GM21526 (cell line): ENCODE measurements around the gene YIF1B.

ENCODE experiments used
- ATAC-seq: cut with Tn5 transposase; IDR thresholded peaks from one replicate; pipeline ENCODE4 v1.9.1; 2021; ENCODE audit warnings: moderate library complexity; ENCODE audit not compliant: unreplicated experiment, low FRiP score

YIF1B gene

DNA sequence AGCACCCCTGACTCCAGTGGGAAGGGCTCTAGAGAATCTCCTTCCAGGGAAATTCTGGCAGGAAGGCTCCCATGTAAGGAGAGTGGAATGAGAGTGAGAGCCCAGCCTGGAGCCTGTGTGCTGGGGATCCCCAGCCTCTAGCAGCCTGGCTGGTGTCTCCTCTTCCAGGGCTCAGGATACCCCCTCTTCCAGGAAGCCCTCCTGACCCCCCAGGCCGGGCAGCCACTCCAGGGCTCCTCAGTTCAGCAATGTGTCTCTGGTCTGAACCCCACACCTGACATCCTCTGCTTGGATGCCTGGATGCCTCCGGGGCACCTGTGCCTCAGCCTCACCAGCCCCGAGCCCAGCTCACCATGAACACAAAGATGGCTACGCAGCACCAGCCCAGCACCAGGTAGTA is 8.7 kb downstream of the YIF1B start:
- ATAC-seq = no peak

DNA sequence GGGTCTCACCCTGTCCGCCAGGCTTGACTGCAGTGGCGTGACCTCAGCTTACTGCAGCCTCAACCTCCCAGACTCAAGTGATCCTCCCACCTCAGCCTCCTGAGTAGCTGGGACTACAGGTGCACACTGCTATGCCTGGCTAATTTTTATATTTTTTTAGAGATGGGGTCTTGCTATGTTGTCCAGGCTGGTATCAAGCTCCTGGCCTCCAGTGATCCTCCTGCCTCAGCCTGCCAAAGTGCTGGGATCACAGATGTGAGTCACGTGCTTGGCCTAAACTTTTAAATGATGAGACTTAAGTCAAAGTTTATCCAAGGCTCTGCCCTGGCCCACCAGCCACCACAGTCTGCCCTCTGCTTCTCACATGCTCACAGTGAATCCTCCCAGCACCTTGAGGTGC is 9.5 kb downstream of the YIF1B start:
- ATAC-seq = no peak

DNA sequence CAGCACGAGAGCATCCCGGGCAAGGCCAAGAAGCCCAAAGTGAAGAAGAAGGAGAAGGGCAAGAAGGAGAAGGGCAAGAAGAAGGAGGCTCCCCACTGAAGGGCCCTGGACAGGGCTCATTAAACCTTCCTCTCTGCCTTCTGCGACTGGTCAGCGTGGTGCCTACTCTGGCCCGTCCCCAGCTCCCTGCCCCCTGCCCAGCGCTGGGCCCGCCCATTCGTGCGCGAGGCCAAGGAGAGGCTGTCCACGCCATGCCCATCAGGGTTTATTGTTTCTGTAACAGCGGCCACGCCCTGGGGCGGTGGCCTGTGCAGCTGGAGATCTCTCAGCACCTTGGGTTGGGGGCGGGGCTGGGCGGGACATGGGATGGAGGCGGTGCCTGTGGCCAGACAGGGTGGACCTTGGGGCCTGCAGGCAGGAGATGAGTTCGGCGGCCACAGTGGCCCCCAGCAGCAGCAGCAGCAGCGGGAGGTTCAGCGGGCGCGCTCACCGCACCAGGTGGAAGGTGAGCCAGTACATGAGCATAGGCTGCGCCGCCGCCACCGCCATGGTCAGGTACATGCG is 10.8 kb downstream of the YIF1B start:
- ATAC-seq = no peak

DNA sequence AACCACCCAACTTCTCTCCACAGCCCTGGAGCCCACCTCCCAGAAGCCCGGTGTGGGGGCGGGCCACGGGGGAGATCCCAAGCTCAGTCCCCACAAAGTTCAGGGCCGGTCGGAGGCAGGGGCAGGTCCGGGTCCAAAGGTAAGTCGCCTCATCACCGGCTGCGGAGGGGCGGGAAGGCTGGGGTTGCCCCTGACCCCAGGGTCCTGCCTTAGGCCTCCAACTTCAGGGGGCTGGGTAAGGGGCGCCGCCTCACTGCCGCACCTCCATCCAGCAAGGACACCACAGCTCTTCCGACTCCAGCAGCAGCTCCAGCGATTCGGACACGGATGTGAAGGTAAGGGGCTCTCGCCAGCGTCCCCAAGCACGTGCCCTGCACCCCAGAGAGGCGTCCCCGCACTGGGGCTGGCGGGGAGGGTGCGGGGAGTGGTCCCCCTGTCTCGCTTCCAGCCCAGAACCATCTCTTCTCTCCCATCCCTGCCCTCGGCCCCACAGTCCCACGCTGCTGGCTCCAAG is 11.3 kb downstream of the YIF1B start:
- ATAC-seq = no peak

DNA sequence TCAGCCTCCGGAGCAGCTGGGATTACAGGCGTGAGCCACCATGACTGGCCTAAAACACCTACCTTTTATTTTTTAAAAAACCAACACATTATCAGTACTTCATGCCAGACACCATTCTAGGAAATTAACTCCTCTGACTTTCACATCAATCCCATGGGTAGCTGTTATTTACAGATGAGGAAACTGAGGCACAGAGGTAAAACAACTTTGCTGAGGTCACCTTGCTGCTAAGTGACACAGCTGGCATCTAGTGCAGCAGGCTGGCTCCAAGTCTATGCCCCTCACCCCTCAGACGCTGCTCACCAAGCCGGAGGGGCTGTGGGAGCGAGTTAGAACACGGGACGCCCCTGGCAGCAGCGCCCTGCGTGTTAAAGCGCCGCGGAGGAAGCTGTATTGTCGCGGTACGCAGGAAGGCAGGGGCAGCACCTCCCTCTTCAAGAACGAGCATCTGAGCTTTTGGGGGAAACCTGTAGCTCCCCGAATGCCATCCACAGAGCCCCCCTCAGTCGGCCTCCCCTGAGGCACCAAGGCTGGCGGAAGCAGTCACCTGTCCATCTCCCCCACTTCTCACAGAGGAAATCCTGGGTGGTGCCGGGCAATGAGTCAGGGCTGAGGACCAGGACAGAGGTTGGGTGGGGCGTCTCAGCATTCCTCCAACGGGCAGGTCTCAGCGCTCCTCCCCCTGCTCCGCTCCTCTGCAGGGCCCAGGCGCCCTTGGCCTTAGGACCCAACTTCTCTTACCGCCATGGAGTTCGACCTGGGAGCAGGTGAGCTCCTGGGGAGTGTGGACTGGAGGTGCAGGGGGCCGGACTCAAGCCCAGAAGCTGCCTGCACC is 12.0 kb downstream of the YIF1B start, which contains the start of gene C19orf33:
Gene C19orf33 (plus strand): TSS at position 735 of the 835 bp plus-strand sequence. CDS start 11 bp downstream, at position 746.
- no peak for ATAC-seq

DNA sequence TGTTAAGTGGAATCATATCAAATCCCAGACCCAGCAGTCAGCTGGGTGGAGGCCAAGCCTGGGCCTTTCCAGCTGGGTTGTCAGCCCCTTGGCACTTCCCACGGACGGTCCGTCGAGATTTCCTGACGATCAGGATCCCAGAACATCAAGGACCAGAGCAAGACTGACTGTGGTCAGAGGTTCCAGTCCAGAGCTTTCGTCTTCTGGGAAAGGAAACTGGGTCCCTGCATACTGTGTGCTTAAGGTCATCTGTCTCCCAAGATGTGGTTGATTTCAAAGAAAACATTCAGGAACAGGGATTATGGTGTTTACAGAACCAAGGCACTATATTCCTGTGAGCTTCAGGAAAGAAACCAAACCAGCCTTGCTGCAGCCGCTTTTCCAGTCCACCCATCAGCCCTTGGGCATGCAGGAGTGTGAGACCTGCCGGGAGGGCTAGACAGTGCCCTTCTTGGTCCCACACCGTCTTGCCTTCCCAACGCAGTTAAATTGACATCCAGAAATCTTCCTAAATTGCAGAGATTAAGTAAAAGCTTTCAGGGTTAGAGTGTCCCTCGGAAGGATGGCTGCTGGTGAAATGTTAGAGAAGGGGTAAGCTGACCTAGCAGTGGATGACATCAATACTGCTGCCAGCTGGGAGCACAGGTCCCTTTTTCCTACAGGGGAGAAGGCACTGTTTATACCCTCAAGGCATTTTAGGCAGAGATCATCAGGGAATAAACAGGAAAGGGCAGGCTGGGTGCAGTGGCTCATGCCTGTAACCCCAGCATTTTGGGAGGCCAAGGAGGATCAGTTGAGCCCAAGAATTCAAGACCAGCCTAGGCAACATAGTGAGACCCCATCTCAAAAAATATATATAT is 16.7 kb downstream of the YIF1B start:
- ATAC-seq = no peak

DNA sequence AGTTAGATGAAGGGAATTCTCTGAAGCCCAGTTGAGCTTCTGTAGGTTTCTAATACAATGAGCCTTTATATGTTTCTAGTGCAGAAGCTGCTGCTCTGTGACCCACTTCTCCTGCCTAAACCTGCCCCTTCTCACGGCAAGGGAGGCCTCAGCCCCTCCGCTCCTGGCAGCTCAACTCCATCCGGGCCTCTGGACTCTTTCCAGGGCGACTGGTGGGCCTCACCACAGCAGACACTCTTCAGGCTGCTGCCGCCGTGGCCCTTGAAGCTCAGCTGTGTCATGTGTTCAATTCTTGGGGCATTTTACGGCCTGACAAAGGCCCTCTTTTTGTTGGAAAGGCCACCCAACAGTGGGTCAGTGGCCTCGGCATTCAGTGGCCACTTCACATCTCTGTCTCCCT is 21.7 kb downstream of the YIF1B start:
- no peak for ATAC-seq

DNA sequence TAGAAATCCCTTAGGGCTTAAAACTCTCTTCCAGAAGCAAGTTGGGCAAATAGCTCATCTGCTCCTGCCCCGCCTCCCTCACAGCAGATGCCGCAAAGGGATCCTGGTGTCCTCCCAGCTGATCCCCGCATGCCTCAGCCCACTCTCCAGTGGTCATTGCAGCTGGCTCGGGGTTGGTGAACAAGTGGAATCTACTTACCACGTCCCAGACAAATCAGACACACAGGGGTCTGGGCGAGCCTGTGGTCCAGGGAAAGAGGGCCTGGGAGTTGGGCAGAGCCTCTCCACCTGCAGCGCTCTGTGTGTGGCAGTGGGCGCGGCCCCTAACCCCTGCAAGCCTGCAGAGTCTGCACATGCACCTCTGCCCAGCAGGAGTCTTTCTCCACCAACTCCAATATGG is 22.5 kb downstream of the YIF1B start:
- ATAC-seq = no peak

DNA sequence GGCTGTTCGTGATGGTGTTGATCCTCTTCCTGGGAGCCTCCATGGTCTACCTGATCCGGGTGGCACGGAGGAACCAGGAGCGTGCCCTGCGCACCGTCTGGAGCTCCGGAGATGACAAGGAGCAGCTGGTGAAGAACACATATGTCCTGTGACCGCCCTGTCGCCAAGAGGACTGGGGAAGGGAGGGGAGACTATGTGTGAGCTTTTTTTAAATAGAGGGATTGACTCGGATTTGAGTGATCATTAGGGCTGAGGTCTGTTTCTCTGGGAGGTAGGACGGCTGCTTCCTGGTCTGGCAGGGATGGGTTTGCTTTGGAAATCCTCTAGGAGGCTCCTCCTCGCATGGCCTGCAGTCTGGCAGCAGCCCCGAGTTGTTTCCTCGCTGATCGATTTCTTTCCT is 23.9 kb downstream of the YIF1B start:
- ATAC-seq = no peak

DNA sequence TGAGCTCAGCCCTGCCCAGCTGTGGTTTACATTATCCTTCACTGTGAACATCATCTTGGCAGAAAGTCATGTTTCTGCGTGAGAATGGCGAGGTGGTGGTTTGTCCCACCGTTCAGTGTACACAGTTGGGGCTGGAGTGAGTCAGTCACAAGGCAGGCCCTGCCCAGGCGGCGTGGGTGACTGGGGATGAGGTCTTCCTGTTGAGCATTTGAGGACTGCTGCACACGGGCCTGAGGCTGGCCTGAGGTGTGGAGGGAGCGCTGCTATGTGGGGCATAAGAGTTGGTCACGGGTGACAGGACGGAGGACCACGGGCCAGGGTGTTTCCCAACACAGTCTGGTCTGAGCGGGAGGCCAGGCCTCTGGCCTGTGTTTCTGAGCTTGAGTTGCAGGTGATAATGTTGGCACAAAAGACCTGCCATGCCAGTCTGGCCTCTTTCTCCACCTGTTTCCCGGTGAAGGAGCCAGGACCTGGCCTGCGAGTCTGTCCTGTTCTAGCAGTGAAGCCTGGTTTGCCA is 25.1 kb downstream of the YIF1B start:
- ATAC-seq = no peak

DNA sequence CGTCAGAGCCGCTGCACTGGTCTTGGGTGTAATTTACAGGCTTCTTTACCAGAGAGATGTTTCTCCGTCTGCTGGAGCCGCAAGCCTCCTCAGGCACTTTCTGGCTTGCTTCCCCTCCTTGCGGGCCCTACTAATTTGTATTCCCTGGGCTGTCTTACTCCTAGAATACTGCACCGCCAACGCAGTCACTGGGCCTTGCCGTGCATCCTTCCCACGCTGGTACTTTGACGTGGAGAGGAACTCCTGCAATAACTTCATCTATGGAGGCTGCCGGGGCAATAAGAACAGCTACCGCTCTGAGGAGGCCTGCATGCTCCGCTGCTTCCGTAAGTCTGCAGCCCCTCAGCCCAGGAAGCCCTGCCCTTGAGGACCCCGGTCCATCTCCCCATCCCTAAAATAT is 25.8 kb downstream of the YIF1B start:
- ATAC-seq = no peak

DNA sequence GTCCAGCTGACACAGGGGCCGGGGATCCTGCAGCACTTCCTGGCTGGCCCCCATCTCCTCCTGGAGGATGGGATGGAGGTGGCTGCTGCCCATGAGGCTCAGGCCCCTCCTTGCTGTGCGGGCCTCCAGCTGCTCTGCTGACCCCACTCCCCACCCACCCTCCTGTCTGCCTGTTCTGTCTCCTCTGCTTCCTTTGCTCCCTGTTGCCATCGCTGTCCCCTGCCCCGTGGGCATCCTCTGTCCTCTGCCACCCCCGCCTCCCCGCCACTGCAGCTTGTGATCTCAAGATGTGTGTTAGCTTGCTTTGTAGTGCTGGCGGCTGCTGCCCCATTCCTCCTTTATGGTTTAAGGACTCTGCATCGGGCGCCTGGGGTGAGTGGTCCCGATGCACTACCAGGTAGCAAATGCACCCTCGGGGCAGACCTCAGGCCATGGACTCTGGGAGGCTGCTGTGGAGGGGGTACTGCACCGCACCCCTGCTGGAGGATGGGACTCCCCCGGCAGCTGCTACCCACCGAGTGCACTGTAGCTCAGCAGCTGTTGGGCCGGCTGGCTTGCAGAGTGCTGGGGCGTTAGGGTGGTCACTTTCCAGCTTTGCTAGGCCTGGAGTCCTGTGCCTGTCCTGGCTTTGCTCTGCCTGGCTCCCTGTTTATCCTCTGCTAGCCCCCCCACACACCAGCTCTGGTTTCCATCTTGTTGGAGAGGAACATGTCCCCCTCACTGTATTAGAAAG is 27.5 kb downstream of the YIF1B start:
- ATAC-seq = no peak

DNA sequence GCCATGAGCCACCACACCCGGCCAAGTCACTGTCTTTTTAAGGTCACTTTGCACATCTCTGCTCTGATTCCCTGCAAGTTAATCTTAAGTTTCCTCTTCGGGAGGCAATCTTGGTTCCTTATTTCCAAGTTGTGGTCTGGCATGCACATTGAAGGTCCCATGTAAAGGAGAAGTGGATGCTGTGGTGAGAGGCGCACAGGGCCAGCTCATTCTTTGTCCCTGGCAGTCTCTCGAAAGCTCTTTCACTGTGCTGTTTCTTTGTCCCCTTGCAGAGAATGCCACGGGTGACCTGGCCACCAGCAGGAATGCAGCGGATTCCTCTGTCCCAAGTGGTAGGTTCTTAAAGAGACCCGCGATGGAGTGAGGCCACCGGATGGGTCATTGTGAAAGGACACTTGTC is 28.1 kb downstream of the YIF1B start:
- no peak for ATAC-seq

DNA sequence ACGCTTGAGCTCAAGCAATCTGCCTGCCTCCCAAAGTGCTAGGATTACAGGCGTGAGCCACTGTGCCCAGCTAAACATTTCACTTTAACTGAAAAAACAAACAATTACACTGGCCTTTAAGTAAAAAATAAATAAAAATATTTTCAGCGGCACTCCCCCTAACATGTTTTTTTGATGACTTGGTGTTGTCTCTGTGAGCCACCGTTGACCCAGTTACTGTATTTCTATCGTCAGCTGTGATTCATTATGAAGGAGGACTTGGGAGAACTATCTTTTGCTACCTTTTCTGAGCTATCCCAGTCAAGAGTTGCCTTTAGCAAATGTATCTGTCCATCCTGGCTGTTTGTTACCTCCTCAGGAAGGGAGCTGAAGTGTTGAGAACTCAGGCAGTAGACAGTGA is 30.2 kb downstream of the YIF1B start:
- no peak for ATAC-seq

DNA sequence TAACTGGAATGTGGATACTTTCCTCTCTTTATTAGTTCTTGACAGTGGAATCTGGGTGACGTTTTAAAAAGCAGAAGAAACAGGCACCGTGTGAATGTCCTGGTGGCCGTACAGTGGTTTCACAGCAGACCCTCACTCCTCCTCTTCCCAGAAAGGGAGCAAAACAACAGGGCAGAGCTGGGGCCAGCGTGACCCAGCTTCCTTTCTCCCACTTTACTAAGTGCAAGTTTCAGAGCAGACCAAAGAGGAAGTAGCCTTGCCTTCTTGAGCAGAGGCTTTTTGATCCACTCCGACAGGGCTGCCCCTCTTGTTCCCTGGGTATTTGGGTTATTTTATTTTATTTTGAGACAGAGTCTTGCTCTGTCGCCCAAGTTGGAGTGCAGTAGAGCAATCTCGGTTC is 31.3 kb downstream of the YIF1B start:
- no peak for ATAC-seq

DNA sequence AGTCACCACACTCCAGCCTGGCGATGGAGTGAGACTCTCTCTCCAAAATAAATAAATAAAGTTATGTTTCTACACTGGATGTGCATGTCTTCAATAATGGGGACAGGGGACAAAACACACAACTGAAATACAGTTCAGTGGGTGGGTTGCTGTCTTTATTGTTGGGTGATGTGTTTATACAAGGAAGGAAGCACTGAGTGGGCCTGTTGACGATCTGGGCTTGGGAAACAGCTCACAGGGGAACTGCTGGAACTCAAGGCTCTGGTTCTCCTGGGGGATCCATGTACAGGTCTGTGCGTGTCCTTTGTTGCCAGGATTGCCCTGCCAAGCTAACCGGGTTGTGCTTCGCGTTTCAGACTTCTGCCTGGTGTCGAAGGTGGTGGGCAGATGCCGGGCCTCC is 32.5 kb downstream of the YIF1B start:
- ATAC-seq = no peak

DNA sequence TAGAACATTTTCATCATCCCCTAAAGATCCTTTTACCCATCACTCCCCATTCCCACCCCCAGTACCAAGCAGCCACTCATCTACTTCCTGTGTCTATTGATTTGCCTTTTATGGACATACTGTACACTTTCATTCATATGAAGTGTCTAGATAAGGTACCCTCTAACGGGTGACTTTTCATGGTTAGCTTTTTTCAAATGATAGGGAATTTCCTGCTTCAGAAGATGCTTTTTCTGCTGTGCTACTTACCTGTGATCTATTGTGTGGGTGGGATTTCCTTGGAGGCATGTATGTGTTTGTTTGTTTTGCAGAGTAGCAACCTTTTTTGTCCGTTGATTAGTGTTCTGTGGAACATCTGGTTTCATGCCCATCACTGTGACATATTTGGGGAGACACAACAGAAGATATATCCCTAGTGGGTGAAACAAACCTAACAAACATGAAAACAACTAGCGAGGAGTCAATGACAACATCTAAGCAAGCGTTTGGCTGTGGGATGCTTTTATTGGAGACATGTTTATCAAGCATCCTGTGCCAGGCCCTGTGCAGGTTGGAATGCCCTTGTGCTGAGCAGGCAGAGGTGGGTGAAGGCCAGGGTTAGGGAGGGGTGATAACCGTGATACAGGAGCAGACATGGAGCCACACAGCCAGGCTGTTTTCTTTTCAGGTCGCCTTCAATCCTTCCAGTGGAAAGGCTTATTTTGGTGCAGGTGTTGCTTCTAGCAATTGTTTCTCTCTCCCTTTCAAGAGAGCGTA is 33.8 kb downstream of the YIF1B start:
- ATAC-seq = no peak

DNA sequence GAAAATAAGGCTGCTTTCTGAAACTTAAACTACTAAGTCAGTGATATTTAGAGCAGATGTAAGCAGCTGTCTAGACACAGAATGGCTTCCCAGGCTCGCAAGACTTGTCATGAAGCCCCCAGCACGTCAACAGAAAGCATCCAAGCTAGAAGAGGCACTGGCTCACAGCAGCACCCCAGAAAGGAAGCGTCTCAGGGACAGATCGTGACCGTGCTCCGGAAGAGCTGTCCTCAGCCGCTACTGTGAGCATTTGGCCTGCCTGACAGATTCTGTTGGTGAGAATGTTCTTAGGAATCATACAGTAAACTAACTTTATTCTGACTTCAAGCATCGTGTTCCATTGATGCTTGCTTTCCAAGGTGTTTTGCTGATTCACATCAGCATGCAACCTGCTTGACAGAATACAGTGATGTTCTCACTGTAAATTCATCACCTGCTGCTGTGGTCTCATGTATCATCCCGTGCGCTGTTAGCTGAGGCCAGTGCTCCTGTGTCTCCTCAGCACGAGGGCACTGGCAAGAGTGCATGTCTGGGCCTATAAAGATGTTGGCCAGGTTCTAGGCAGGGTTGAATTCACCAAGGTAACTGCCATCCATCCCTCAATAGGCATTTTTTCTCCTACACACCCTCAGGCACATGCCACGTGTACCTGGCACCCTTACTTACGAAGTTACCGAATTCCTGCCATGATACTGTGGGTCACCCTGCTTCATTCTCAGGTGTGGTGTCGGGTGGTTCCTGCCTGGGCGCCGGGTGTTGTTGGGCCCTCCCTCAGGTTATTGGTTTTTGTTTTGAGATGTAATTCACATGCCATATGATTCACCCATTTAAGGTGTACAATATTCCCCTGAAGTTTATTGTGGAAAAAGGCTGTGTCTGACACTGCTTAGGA is 35.5 kb downstream of the YIF1B start:
- ATAC-seq = no peak

DNA sequence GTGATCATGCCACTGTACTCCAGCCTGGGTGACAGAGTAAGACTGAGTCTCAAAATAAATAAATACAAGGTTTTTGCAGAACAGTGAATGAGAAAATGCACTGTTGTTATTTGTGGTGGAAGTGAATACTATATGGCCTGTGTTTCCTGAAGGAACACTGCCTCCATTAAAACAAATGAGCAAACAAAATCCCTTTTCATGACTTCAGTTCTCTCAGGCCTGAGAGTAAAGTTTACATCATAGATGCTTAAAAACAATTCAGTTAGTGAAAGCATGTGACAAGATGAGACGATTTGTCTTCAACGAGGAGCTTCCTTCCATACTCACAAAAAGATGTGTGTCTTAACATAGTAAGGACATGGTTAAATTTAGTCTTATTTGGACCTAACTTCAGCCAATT is 37.0 kb downstream of the YIF1B start:
- no peak for ATAC-seq
